Vagina (tissue), 2 donors: ENCODE results near the gene RALGAPA1.

Source experiments
- POLR2A ChIP-seq, 2 donors: fragments of 450-650 bp; IDR thresholded peaks; one replicate each; pipeline ENCODE4 v1.6.1; 2017; ENCODE audit warnings: antibody characterized with exemption in 2 of 2, mild to moderate bottlenecking in 2 of 2, moderate library complexity in 2 of 2
- POLR2AphosphoS5 ChIP-seq, 2 donors: sonication (generic); formaldehyde crosslinking; IDR thresholded peaks; one replicate each; pipeline ENCODE4 v1.9.0; 2017; ENCODE audit warnings: antibody characterized with exemption in 2 of 2, mild to moderate bottlenecking in 2 of 2, low read depth in 1 of 2; ENCODE audit not compliant: insufficient read depth in 1 of 2

- TF ChIP-seq POLR2AphosphoS5 (IDR thresholded peaks at IDR 0.05; ENCODE audit: insufficient read depth in 1 of 2, low read depth in 1 of 2) (no peak), POLR2A (IDR thresholded peaks at IDR 0.05) (no peak)
These were observed 313.8 kb downstream of the RALGAPA1 start for GRCh38 chr14:35495278-35495677.
